Panc1 (cell line): Measurements from ENCODE around the gene NEK6.

Experiments
- CTCF ChIP-seq: fragments of 450-650 bp; IDR thresholded peaks from 2 replicates; pipeline ENCODE4 v1.5.1; 2017; ENCODE audit warnings: mild to moderate bottlenecking
- POLR2AphosphoS5 ChIP-seq: IDR thresholded peaks from 2 replicates; pipeline ENCODE4 v1.6.1; 2012; ENCODE audit warnings: mild to moderate bottlenecking, low read depth, low read length, moderate library complexity
- REST ChIP-seq, 2 experiments: IDR thresholded peaks; 2 replicates each; pipeline ENCODE4 v1.6.1; 2011 to 2012; ENCODE audit warnings: low read depth in 2 of 2, control low read depth in 1 of 2, low read length in 1 of 2, mild to moderate bottlenecking in 1 of 2, moderate library complexity in 1 of 2; ENCODE audit not compliant: insufficient read depth in 1 of 2
- SIN3A ChIP-seq: IDR thresholded peaks from 2 replicates; pipeline ENCODE4 v1.6.1; 2012; ENCODE audit warnings: low read depth, mild to moderate bottlenecking, low read length, moderate library complexity, borderline replicate concordance; ENCODE audit not compliant: insufficient read depth

GRCh38 chr9:124293718-124294506, 36.2 kb downstream of the NEK6 start:
- TF ChIP-seq CTCF (no peak), REST (IDR thresholded peaks at IDR 0.05; ENCODE audit: insufficient read depth in 1 of 2, low read depth in 2 of 2, low read length in 1 of 2) (no peak), POLR2AphosphoS5 (no peak), SIN3A (no peak)
